NCI-H345 (cell line): ENCODE results near the gene MKNK2.
"Not testable (repeated sequence)": the region's sequence is repeated elsewhere in the genome, so short reads cannot be mapped to it uniquely, and the experiment has no call there.

ENCODE experiments used
- DNase-seq: peaks from one replicate; lab custom pipeline; 2025; lab: John Stamatoyannopoulos, UW

MKNK2 gene

DNA sequence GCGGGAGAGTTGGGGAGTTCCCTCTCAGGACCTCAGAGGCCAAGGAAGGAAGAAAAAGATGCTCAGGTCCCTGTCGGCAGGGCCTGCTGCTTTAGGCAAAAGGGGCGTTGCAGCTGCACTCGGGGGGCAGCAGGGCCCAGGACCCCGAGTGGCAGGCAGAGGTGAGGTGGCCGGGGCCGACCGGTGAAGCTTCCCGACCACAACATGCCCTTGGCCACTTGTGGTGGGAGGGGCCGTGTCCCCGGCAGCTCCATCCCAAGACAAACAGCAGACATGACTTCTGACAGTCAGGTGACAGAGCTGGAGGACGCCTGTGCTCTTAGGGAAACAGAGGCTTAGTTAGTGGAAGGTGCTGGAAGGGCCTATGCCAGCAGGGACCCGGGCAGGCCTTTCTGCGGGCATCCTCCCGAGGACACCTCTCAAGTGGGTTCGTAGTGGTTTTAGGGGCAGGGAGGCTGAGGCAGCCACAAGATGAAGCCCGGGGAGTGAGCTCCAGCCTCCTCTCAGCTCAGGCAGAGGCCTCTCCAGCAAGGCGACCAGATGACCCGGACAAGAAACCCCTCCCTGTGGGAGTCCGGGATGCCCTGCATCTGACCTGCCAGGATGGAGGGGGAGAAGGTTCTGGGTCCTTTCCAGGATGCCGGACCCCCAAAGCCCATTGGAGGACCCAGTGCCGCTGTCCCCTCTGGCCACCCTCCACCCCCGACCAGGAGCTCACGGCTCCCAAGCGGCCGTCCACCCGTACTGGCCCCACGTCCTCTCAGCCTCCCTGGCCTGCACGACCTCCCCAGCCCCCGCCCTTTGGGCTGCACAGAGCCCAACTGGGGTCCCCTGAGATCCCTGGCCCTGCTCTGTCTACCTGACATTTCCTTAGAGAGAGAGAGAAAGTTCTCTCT lies 59.8 kb downstream of the MKNK2 start:
- DNase-seq: no peak

DNA sequence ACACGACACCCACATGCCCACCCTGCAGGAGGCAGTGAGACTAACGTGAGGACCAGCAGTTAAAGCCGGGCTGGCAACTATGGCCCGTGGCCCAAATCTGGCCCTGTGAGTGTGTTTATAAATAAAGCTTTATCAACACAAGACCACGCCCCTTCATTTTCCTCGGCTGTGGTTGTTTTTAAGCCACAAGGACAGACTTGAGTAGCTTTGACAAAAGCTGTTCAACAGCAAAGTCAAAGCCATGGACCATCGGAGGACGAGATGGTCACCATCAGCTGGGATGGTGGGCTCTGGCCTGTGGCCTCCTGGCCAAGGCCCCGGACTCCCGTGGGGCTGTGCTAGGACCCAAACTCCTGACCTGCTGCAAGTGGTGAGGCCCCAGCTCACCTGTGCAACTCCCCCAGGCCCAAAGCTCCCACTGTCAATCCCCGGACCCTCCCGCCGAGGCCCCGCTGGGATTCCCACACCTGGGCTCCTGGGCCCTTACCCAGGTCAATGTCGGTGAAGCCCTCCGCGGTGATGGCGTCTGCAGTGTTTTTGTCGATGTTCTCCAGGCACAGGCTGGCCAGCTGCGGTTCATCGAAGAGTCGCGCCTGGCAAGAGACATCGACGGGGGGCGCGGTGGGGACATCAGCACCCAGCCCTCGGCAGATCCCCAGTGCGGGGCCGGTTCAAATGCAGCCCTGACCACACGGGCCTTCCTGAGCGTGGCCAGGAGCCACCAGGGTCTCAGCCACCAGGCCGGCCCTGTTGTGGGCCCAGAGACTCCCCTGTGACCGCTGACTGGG lies 60.6 kb downstream of the MKNK2 start:
- no peak for DNase-seq

DNA sequence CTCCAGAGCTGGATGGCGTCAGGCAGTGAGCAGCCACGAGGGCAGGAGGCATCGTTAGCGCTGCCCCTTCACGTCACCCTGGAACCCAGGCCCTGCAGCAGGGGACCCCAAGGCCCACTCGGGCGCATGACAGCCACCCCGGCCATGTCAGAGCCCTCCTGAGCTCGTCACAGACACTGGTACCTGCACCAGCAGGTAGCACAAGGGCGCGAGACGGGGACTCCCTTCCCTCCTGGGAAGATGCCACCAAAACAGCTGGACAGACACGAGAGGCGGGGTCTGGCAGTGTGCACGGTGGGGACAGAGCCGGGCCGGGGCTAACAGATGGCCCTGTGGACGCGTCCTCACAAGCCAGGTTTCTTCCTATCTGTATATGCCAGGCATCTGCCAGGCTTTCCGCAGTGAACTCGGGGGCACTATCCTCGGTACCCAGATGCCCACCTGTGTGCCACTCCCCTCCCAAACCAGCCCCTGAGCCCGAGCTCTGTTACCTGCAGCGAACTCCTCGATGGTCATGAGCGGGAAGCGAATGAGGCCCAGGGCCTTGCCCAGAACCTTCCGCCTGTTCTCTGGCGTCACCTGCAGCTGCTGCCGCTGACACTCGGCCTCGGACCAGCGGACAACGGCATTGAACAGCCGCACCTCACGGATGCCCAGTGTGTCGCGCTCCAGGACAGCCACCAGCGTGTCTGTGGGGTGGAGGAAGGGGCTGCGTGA lies 61.4 kb downstream of the MKNK2 start:
- DNase-seq: no peak

DNA sequence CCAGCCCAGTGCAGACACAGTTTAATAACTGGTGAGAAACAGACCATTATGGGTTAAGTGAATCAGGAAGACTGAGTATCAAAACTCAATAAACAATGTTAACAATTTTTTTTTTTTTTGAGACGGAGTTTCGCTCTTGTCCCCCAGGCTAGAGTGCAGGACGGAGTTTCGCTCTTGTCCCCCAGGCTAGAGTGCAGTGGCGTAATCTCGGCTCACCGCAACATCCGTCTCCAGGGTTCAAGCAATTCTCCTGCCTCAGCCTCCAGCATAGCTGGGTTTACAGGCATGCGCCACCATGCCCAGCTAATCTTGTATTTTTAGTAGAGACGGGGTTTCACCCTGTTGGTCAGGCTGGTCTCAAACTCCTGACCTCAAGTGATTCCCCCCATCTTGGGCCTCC lies 62.6 kb downstream of the MKNK2 start:
- not testable (repeated sequence) for DNase-seq
